Neural progenitor cell (in vitro differentiated cells): ENCODE data around the gene KLHL29. TPM values are rescaled to one million over a fixed set of nuclear protein-coding genes. Genes with fewer than 3 reads are reported as not detected.

Source experiments
- DNase-seq: peaks from one replicate; pipeline ENCODE4 v3.0.0-alpha.2; 2016; ENCODE audit warnings: low spot score
- H2AFZ ChIP-seq: fragments of 200-600 bp; sonication (generic); replicated peaks from 2 replicates; pipeline ENCODE4 v1.6.1; 2016; ENCODE audit warnings: antibody characterized with exemption
- H3F3A ChIP-seq: fragments of 200-600 bp; sonication (generic); 2 replicates; pipeline ENCODE4 v1.6.1; 2016; ENCODE audit warnings: antibody characterized with exemption, low read depth
- H3K27ac ChIP-seq: fragments of 200-600 bp; sonication (generic); 2 replicates; pipeline ENCODE4 v1.5.1; 2016; ENCODE audit warnings: mild to moderate bottlenecking
- H3K27me3 ChIP-seq: fragments of 200-600 bp; sonication (generic); 2 replicates; pipeline ENCODE4 v1.6.1; 2016; ENCODE audit warnings: mild to moderate bottlenecking, moderate library complexity
- H3K36me3 ChIP-seq: fragments of 200-600 bp; sonication (generic); 2 replicates; pipeline ENCODE4 v1.5.1; 2016
- H3K4me1 ChIP-seq: fragments of 200-600 bp; sonication (generic); 2 replicates; pipeline ENCODE4 v1.6.1; 2016; ENCODE audit warnings: mixed run types
- H3K4me2 ChIP-seq: fragments of 200-600 bp; sonication (generic); 2 replicates; pipeline ENCODE4 v1.6.1; 2016
- H3K4me3 ChIP-seq: fragments of 200-600 bp; sonication (generic); 2 replicates; pipeline ENCODE4 v1.5.1; 2016
- H3K79me2 ChIP-seq: fragments of 200-600 bp; sonication (generic); 2 replicates; pipeline ENCODE4 v1.6.1; 2016; ENCODE audit warnings: low read depth
- H3K9ac ChIP-seq: fragments of 200-600 bp; sonication (generic); 2 replicates; pipeline ENCODE4 v1.6.1; 2016
- H3K9me3 ChIP-seq: fragments of 200-600 bp; sonication (generic); 2 replicates; pipeline ENCODE4 v1.5.1; 2016; ENCODE audit warnings: low read depth
- H4K20me1 ChIP-seq: fragments of 200-600 bp; sonication (generic); 2 replicates; pipeline ENCODE4 v1.6.1; 2016; ENCODE audit warnings: low read depth
- H3K27ac Mint-ChIP-seq: 3 replicates; pipeline ENCODE4 v1.8.0; 2021; ENCODE audit warnings: mixed read lengths
- H3K27me3 Mint-ChIP-seq: 2 replicates; pipeline ENCODE4 v1.8.0; 2022; ENCODE audit warnings: low read depth, mild to moderate bottlenecking, inconsistent platforms, moderate library complexity, mixed read lengths; ENCODE audit not compliant: insufficient read depth
- H3K36me3 Mint-ChIP-seq: 3 replicates; pipeline ENCODE4 v1.8.0; 2021; ENCODE audit warnings: mixed read lengths
- H3K4me1 Mint-ChIP-seq: 3 replicates; pipeline ENCODE4 v1.8.0; 2021; ENCODE audit warnings: mixed read lengths
- H3K4me3 Mint-ChIP-seq: 3 replicates; pipeline ENCODE4 v1.8.0; 2021; ENCODE audit warnings: mild to moderate bottlenecking, moderate library complexity, mixed read lengths
- H3K9me3 Mint-ChIP-seq: 3 replicates; pipeline ENCODE4 v1.8.0; 2020; ENCODE audit warnings: mixed read lengths
- CTCF ChIP-seq: fragments of 200-600 bp; sonication (generic); IDR thresholded peaks from 2 replicates; pipeline ENCODE4 v1.5.1; 2017; ENCODE audit warnings: antibody characterized with exemption, mild to moderate bottlenecking
- EZH2 ChIP-seq: fragments of 200-600 bp; sonication (generic); IDR thresholded peaks from 2 replicates; pipeline ENCODE4 v1.6.1; 2017; ENCODE audit warnings: antibody characterized with exemption, mild to moderate bottlenecking, moderate library complexity
- EZH2phosphoT487 ChIP-seq: fragments of 200-600 bp; sonication (generic); IDR thresholded peaks from 2 replicates; pipeline ENCODE4 v1.6.1; 2017; ENCODE audit warnings: antibody characterized with exemption
- total RNA-seq: library from RNA; depleted of rRNA; stranded (reverse); fragments of >200 nt; gene quantifications from 2 replicates; pipeline ENCODE4 v1.2.3, GENCODE V29; 2015; ENCODE audit warnings: low replicate concordance

Gene KLHL29
- total RNA-seq, 1 donor from 2014 or later: 1.6 TPM

GRCh38 chr2:23545396-23545795, 160.4 kb downstream of the KLHL29 start:
- H3K27ac ChIP-seq: no peak overlapping the region

GRCh38 chr2:23545811-23546210, 160.8 kb downstream of the KLHL29 start:
- H3K4me1 ChIP-seq: peaks cover 8% of the 10 kb centered on the region
- no peak overlapping the region for H3K27ac ChIP-seq
- H3K9me3 ChIP-seq: no peaks in the 10 kb centered on the region
- no peaks in the 10 kb centered on the region for H3K36me3 ChIP-seq
- no peak overlapping the region for H3K4me2 ChIP-seq
- H3K4me3 ChIP-seq: no peak overlapping the region
- peak overlapping the region; percentile 62 for H3K27ac Mint-ChIP-seq
- no peak for DNase-seq
- no peaks in the 10 kb centered on the region for H3K36me3 Mint-ChIP-seq
- H3K9me3 Mint-ChIP-seq: no peaks in the 10 kb centered on the region
- H3K4me3 Mint-ChIP-seq: no peak overlapping the region
- peaks cover 76% of the 10 kb centered on the region for H3K4me1 Mint-ChIP-seq
- no peaks in the 10 kb centered on the region for H3K79me2 ChIP-seq
- no peaks in the 10 kb centered on the region for H3F3A ChIP-seq
- H2AFZ ChIP-seq: no peak overlapping the region
- TF ChIP-seq EZH2phosphoT487 (no peak), CTCF (no peak), EZH2 (no peak)
- peaks cover 11% of the 10 kb centered on the region for H3K27me3 Mint-ChIP-seq
- H4K20me1 ChIP-seq: no peaks in the 10 kb centered on the region
- H3K27me3 ChIP-seq: no peaks in the 10 kb centered on the region
- no peak overlapping the region for H3K9ac ChIP-seq

More at GRCh38 chr2:23545396-23545795, 160.4 kb downstream of the KLHL29 start:
- Mint-ChIP-seq H3K36me3 (no peaks in the 10 kb centered on the region), H3K4me1 (peaks cover 73% of the 10 kb centered on the region), H3K27ac (no peak overlapping the region), H3K9me3 (no peaks in the 10 kb centered on the region), H3K27me3 (peaks cover 11% of the 10 kb centered on the region), H3K4me3 (no peak overlapping the region)
- H3K9me3 ChIP-seq: no peaks in the 10 kb centered on the region
- no peak overlapping the region for H2AFZ ChIP-seq
- H3K9ac ChIP-seq: no peak overlapping the region
- H3K79me2 ChIP-seq: no peaks in the 10 kb centered on the region
- TF ChIP-seq EZH2phosphoT487: no peak
- TF ChIP-seq CTCF: no peak
- no peak for TF ChIP-seq EZH2
- H3K36me3 ChIP-seq: no peaks in the 10 kb centered on the region
- DNase-seq: no peak
- no peaks in the 10 kb centered on the region for H3F3A ChIP-seq
- no peak overlapping the region for H3K4me2 ChIP-seq
- no peaks in the 10 kb centered on the region for H3K27me3 ChIP-seq
- H3K4me1 ChIP-seq: peaks cover 8% of the 10 kb centered on the region
- H4K20me1 ChIP-seq: no peaks in the 10 kb centered on the region
- H3K4me3 ChIP-seq: no peak overlapping the region

GRCh38 chr2:23546913-23547312, 161.9 kb downstream of the KLHL29 start:
- TF ChIP-seq EZH2phosphoT487 (no peak), CTCF (no peak), EZH2 (no peak)
- Histone ChIP-seq H4K20me1 (no peaks in the 10 kb centered on the region), H3K4me2 (no peak overlapping the region), H2AFZ (no peak overlapping the region), H3K27me3 (no peaks in the 10 kb centered on the region), H3K36me3 (no peaks in the 10 kb centered on the region), H3K9me3 (no peaks in the 10 kb centered on the region), H3F3A (no peaks in the 10 kb centered on the region), H3K27ac (no peak overlapping the region), H3K4me1 (peaks cover 8% of the 10 kb centered on the region), H3K4me3 (no peak overlapping the region), H3K79me2 (no peaks in the 10 kb centered on the region), H3K9ac (no peak overlapping the region)
- Mint-ChIP-seq H3K9me3 (no peaks in the 10 kb centered on the region), H3K36me3 (no peaks in the 10 kb centered on the region), H3K4me1 (peaks cover 72% of the 10 kb centered on the region), H3K27ac (peak overlapping the region; percentile 62), H3K27me3 (peaks cover 8% of the 10 kb centered on the region), H3K4me3 (no peak overlapping the region)
- no peak for DNase-seq
